WTC11 (cell line): ENCODE results near the gene TMEM178B. TPM values are rescaled to one million over a fixed set of nuclear protein-coding genes. Genes with fewer than 3 reads are reported as not detected.

ENCODE experiments used
- ATAC-seq: fragments of 200-7000 bp; cut with Tn5 transposase; 2 replicates; pipeline ENCODE4 v1.10.0; 2021; ENCODE audit warnings: mild to moderate bottlenecking, moderate library complexity
- CTCF ChIA-PET: fragments of 300-600 bp; sonication (Branson Sonifier 250); formaldehyde crosslinking; loops from one replicate; lab custom pipeline; 2021; ENCODE audit warnings: antibody characterized with exemption; lab: Charles Lee
- POLR2A ChIA-PET: fragments of 350-600 bp; sonication (Branson Sonifier 250); formaldehyde crosslinking; loops from one replicate; lab custom pipeline; 2021; ENCODE audit warnings: antibody characterized with exemption; lab: Charles Lee
- DNase-seq: peaks from one replicate; pipeline ENCODE4 v3.0.0; 2021; ENCODE audit warnings: low spot score
- H3K27ac Mint-ChIP-seq: 2 replicates; pipeline ENCODE4 v1.8.0; 2021; ENCODE audit warnings: mixed read lengths
- H3K27me3 Mint-ChIP-seq: 2 replicates; pipeline ENCODE4 v1.8.0; 2021; ENCODE audit warnings: low read depth, mild to moderate bottlenecking, moderate library complexity, mixed read lengths
- H3K36me3 Mint-ChIP-seq: 2 replicates; pipeline ENCODE4 v1.8.0; 2021; ENCODE audit warnings: mixed read lengths
- H3K4me1 Mint-ChIP-seq: 2 replicates; pipeline ENCODE4 v1.8.0; 2022; ENCODE audit warnings: mixed read lengths
- H3K4me3 Mint-ChIP-seq: 2 replicates; pipeline ENCODE4 v1.8.0; 2021; ENCODE audit warnings: mild to moderate bottlenecking, moderate library complexity, mixed read lengths
- H3K9me3 Mint-ChIP-seq: 2 replicates; pipeline ENCODE4 v1.8.0; 2021; ENCODE audit warnings: mixed read lengths
- ATF1 ChIP-seq: sonication (generic); formaldehyde crosslinking; IDR thresholded peaks from 2 replicates; pipeline ENCODE4 v1.8.1; 2023; ENCODE audit warnings: mild to moderate bottlenecking, moderate library complexity, missing genetic modification reagents
- CBFB ChIP-seq: sonication (generic); formaldehyde crosslinking; IDR thresholded peaks from 2 replicates; pipeline ENCODE4 v1.8.1; 2022; ENCODE audit warnings: mild to moderate bottlenecking, low read depth, missing genetic modification reagents
- CREB1 ChIP-seq: sonication (generic); formaldehyde crosslinking; IDR thresholded peaks from 2 replicates; pipeline ENCODE4 v1.8.0; 2023; ENCODE audit warnings: mild to moderate bottlenecking, missing genetic modification reagents
- MYBL2 ChIP-seq: sonication (generic); formaldehyde crosslinking; IDR thresholded peaks from 2 replicates; pipeline ENCODE4 v1.8.1; 2023; ENCODE audit warnings: mild to moderate bottlenecking, moderate library complexity, missing genetic modification reagents
- NFYB ChIP-seq: sonication (generic); formaldehyde crosslinking; conservative IDR thresholded peaks from 2 replicates; pipeline ENCODE4 v1.8.0; 2022; ENCODE audit warnings: low read depth, missing genetic modification reagents
- NR1H2 ChIP-seq: sonication (generic); formaldehyde crosslinking; IDR thresholded peaks from 2 replicates; pipeline ENCODE4 v1.9.0; 2021; ENCODE audit warnings: mild to moderate bottlenecking, moderate library complexity, missing genetic modification reagents
- NR3C1 ChIP-seq: sonication (generic); formaldehyde crosslinking; conservative IDR thresholded peaks from 2 replicates; pipeline ENCODE4 v1.8.1; 2023; ENCODE audit warnings: low read depth, mild to moderate bottlenecking, missing genetic modification reagents
- PRRX2 ChIP-seq: fragments of 250-450 bp; sonication (Bioruptor Pico); IDR thresholded peaks from 2 replicates; pipeline ENCODE4 v1.8.0; 2021; ENCODE audit warnings: mild to moderate bottlenecking
- RELA ChIP-seq: sonication (generic); formaldehyde crosslinking; IDR thresholded peaks from 2 replicates; pipeline ENCODE4 v1.8.1; 2022; ENCODE audit warnings: missing genetic modification reagents, mild to moderate bottlenecking, borderline replicate concordance
- TP53 ChIP-seq: sonication (generic); formaldehyde crosslinking; IDR thresholded peaks from 2 replicates; pipeline ENCODE4 v1.8.1; 2023; ENCODE audit warnings: mild to moderate bottlenecking, missing genetic modification reagents
- ZBTB21 ChIP-seq: sonication (generic); formaldehyde crosslinking; IDR thresholded peaks from 2 replicates; pipeline ENCODE4 v1.8.1; 2023; ENCODE audit warnings: mild to moderate bottlenecking, missing genetic modification reagents, borderline replicate concordance
- total RNA-seq: library from RNA; stranded (reverse); gene quantifications from 3 replicates; pipeline ENCODE4 v1.2.3, GENCODE V29; 2021
- TF ChIP-seq, protein P1 (sequence below): sonication (generic); formaldehyde crosslinking; IDR thresholded peaks from 2 replicates; pipeline ENCODE4 v1.8.1; 2023; ENCODE audit warnings: mild to moderate bottlenecking, missing genetic modification reagents
- TF ChIP-seq, protein P2 (sequence below): fragments of 250-450 bp; sonication (Bioruptor Pico); IDR thresholded peaks from 2 replicates; pipeline ENCODE4 v1.9.0; 2021; ENCODE audit warnings: mild to moderate bottlenecking
- TF ChIP-seq, protein P3 (sequence below): fragments of 250-450 bp; sonication (Bioruptor Pico); IDR thresholded peaks from 2 replicates; pipeline ENCODE4 v2.1.2; 2022; ENCODE audit warnings: mild to moderate bottlenecking, moderate library complexity
- TF ChIP-seq, protein P4 (sequence below): sonication (generic); formaldehyde crosslinking; IDR thresholded peaks from 2 replicates; pipeline ENCODE4 v1.8.0; 2022; ENCODE audit warnings: missing genetic modification reagents
- TF ChIP-seq, protein P5 (sequence below): sonication (generic); formaldehyde crosslinking; IDR thresholded peaks from 2 replicates; pipeline ENCODE4 v1.8.0; 2022; ENCODE audit warnings: mild to moderate bottlenecking, missing genetic modification reagents
- TF ChIP-seq, protein P6 (sequence below): sonication (generic); formaldehyde crosslinking; IDR thresholded peaks from 2 replicates; pipeline ENCODE4 v1.8.1; 2023; ENCODE audit warnings: mild to moderate bottlenecking, missing genetic modification reagents
- TF ChIP-seq, protein P7 (sequence below): sonication (generic); formaldehyde crosslinking; IDR thresholded peaks from 2 replicates; pipeline ENCODE4 v1.8.0; 2023; ENCODE audit warnings: missing genetic modification reagents, mild to moderate bottlenecking, borderline replicate concordance
- TF ChIP-seq, protein P8 (sequence below): sonication (generic); formaldehyde crosslinking; IDR thresholded peaks from 2 replicates; pipeline ENCODE4 v1.8.1; 2023; ENCODE audit warnings: mild to moderate bottlenecking, missing genetic modification reagents, moderate library complexity

TMEM178B gene
- total RNA-seq, 1 experiment from 2014 or later: 20.4 TPM

DNA sequence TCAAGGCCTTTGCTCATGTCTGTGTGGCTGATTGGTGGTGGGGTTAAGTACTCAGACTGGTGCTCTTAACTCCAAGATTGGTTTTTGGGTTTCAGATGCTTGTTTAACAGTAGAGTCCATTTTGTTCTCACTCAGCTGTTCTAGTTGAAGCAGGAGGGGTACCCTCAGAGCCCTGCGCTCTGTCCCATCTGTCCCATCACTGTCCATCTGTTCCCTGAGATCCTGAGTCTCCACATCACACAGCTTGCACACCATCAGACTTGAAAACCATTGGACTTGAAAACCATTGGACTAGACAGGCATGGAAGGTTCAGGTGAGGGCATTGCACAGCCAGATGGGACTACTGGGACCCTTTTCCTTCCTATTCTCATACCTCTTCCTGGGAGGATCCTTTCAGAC lies 39.3 kb downstream of the TMEM178B start:
- ATAC-seq: no peak
- H3K4me3 Mint-ChIP-seq: no peak overlapping the region
- DNase-seq: no peak
- ChIA-PET CTCF (no interaction called here), POLR2A (no interaction called here)
- H3K27ac Mint-ChIP-seq: no peak overlapping the region
- H3K27me3 Mint-ChIP-seq: no peaks in the 10 kb centered on the region
- peaks cover 10% of the 10 kb centered on the region for H3K4me1 Mint-ChIP-seq
- H3K36me3 Mint-ChIP-seq: peaks cover 7% of the 10 kb centered on the region
- H3K9me3 Mint-ChIP-seq: peaks cover 9% of the 10 kb centered on the region
- TF ChIP-seq, protein P1, sequence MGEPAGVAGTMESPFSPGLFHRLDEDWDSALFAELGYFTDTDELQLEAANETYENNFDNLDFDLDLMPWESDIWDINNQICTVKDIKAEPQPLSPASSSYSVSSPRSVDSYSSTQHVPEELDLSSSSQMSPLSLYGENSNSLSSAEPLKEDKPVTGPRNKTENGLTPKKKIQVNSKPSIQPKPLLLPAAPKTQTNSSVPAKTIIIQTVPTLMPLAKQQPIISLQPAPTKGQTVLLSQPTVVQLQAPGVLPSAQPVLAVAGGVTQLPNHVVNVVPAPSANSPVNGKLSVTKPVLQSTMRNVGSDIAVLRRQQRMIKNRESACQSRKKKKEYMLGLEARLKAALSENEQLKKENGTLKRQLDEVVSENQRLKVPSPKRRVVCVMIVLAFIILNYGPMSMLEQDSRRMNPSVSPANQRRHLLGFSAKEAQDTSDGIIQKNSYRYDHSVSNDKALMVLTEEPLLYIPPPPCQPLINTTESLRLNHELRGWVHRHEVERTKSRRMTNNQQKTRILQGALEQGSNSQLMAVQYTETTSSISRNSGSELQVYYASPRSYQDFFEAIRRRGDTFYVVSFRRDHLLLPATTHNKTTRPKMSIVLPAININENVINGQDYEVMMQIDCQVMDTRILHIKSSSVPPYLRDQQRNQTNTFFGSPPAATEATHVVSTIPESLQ: no peak
- TF ChIP-seq RELA (CRISPR knock-in tag) (no peak), CREB1 (CRISPR knock-in tag) (no peak), NR3C1 (no peak), PRRX2 (CRISPR knock-in tag) (no peak), CBFB (CRISPR knock-in tag) (no peak), ZBTB21 (CRISPR knock-in tag) (no peak), ATF1 (CRISPR knock-in tag) (no peak), NFYB (CRISPR knock-in tag) (no peak), NR1H2 (CRISPR knock-in tag) (no peak), TP53 (CRISPR knock-in tag) (no peak), MYBL2 (CRISPR knock-in tag) (no peak)
- TF ChIP-seq, protein P2, sequence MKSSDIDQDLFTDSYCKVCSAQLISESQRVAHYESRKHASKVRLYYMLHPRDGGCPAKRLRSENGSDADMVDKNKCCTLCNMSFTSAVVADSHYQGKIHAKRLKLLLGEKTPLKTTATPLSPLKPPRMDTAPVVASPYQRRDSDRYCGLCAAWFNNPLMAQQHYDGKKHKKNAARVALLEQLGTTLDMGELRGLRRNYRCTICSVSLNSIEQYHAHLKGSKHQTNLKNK (CRISPR knock-in tag): no peak
- TF ChIP-seq, protein P3, sequence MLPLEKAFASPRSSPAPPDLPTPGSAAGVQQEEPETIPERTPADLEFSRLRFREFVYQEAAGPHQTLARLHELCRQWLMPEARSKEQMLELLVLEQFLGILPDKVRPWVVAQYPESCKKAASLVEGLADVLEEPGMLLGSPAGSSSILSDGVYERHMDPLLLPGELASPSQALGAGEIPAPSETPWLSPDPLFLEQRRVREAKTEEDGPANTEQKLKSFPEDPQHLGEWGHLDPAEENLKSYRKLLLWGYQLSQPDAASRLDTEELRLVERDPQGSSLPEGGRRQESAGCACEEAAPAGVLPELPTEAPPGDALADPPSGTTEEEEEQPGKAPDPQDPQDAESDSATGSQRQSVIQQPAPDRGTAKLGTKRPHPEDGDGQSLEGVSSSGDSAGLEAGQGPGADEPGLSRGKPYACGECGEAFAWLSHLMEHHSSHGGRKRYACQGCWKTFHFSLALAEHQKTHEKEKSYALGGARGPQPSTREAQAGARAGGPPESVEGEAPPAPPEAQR (CRISPR knock-in tag): no peak
- TF ChIP-seq, protein P4, sequence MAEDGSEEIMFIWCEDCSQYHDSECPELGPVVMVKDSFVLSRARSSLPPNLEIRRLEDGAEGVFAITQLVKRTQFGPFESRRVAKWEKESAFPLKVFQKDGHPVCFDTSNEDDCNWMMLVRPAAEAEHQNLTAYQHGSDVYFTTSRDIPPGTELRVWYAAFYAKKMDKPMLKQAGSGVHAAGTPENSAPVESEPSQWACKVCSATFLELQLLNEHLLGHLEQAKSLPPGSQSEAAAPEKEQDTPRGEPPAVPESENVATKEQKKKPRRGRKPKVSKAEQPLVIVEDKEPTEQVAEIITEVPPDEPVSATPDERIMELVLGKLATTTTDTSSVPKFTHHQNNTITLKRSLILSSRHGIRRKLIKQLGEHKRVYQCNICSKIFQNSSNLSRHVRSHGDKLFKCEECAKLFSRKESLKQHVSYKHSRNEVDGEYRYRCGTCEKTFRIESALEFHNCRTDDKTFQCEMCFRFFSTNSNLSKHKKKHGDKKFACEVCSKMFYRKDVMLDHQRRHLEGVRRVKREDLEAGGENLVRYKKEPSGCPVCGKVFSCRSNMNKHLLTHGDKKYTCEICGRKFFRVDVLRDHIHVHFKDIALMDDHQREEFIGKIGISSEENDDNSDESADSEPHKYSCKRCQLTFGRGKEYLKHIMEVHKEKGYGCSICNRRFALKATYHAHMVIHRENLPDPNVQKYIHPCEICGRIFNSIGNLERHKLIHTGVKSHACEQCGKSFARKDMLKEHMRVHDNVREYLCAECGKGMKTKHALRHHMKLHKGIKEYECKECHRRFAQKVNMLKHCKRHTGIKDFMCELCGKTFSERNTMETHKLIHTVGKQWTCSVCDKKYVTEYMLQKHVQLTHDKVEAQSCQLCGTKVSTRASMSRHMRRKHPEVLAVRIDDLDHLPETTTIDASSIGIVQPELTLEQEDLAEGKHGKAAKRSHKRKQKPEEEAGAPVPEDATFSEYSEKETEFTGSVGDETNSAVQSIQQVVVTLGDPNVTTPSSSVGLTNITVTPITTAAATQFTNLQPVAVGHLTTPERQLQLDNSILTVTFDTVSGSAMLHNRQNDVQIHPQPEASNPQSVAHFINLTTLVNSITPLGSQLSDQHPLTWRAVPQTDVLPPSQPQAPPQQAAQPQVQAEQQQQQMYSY: no peak
- TF ChIP-seq, protein P5, sequence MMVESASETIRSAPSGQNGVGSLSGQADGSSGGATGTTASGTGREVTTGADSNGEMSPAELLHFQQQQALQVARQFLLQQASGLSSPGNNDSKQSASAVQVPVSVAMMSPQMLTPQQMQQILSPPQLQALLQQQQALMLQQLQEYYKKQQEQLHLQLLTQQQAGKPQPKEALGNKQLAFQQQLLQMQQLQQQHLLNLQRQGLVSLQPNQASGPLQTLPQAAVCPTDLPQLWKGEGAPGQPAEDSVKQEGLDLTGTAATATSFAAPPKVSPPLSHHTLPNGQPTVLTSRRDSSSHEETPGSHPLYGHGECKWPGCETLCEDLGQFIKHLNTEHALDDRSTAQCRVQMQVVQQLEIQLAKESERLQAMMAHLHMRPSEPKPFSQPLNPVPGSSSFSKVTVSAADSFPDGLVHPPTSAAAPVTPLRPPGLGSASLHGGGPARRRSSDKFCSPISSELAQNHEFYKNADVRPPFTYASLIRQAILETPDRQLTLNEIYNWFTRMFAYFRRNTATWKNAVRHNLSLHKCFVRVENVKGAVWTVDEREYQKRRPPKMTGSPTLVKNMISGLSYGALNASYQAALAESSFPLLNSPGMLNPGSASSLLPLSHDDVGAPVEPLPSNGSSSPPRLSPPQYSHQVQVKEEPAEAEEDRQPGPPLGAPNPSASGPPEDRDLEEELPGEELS: no peak
- TF ChIP-seq, protein P6, sequence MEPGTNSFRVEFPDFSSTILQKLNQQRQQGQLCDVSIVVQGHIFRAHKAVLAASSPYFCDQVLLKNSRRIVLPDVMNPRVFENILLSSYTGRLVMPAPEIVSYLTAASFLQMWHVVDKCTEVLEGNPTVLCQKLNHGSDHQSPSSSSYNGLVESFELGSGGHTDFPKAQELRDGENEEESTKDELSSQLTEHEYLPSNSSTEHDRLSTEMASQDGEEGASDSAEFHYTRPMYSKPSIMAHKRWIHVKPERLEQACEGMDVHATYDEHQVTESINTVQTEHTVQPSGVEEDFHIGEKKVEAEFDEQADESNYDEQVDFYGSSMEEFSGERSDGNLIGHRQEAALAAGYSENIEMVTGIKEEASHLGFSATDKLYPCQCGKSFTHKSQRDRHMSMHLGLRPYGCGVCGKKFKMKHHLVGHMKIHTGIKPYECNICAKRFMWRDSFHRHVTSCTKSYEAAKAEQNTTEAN (CRISPR knock-in tag): no peak
- TF ChIP-seq, protein P7, sequence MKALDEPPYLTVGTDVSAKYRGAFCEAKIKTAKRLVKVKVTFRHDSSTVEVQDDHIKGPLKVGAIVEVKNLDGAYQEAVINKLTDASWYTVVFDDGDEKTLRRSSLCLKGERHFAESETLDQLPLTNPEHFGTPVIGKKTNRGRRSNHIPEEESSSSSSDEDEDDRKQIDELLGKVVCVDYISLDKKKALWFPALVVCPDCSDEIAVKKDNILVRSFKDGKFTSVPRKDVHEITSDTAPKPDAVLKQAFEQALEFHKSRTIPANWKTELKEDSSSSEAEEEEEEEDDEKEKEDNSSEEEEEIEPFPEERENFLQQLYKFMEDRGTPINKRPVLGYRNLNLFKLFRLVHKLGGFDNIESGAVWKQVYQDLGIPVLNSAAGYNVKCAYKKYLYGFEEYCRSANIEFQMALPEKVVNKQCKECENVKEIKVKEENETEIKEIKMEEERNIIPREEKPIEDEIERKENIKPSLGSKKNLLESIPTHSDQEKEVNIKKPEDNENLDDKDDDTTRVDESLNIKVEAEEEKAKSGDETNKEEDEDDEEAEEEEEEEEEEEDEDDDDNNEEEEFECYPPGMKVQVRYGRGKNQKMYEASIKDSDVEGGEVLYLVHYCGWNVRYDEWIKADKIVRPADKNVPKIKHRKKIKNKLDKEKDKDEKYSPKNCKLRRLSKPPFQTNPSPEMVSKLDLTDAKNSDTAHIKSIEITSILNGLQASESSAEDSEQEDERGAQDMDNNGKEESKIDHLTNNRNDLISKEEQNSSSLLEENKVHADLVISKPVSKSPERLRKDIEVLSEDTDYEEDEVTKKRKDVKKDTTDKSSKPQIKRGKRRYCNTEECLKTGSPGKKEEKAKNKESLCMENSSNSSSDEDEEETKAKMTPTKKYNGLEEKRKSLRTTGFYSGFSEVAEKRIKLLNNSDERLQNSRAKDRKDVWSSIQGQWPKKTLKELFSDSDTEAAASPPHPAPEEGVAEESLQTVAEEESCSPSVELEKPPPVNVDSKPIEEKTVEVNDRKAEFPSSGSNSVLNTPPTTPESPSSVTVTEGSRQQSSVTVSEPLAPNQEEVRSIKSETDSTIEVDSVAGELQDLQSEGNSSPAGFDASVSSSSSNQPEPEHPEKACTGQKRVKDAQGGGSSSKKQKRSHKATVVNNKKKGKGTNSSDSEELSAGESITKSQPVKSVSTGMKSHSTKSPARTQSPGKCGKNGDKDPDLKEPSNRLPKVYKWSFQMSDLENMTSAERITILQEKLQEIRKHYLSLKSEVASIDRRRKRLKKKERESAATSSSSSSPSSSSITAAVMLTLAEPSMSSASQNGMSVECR (CRISPR knock-in tag): no peak
- TF ChIP-seq, protein P8, sequence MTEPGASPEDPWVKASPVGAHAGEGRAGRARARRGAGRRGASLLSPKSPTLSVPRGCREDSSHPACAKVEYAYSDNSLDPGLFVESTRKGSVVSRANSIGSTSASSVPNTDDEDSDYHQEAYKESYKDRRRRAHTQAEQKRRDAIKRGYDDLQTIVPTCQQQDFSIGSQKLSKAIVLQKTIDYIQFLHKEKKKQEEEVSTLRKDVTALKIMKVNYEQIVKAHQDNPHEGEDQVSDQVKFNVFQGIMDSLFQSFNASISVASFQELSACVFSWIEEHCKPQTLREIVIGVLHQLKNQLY (CRISPR knock-in tag): no peak
